Stimulated activated CD4-positive, alpha-beta T cell treated with anti-CD3 and anti-CD28 coated beads, Interleukin-15, amount 100 ng/mL, for 48 hours (primary cell): Measurements from ENCODE around the gene CYP1A2.
A peak's percentile ranks its signal among the peaks of the same experiment; 100 is the strongest.
"Not testable (repeated sequence)": the region's sequence is repeated elsewhere in the genome, so short reads cannot be mapped to it uniquely, and the experiment has no call there.

Source experiments
- DNase-seq, 2 donors: peaks; one replicate each; pipeline ENCODE4 v3.0.0-alpha.2; 2020; ENCODE audit warnings: low read depth in 2 of 2

The CYP1A2 gene, protein sequence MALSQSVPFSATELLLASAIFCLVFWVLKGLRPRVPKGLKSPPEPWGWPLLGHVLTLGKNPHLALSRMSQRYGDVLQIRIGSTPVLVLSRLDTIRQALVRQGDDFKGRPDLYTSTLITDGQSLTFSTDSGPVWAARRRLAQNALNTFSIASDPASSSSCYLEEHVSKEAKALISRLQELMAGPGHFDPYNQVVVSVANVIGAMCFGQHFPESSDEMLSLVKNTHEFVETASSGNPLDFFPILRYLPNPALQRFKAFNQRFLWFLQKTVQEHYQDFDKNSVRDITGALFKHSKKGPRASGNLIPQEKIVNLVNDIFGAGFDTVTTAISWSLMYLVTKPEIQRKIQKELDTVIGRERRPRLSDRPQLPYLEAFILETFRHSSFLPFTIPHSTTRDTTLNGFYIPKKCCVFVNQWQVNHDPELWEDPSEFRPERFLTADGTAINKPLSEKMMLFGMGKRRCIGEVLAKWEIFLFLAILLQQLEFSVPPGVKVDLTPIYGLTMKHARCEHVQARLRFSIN

DNA sequence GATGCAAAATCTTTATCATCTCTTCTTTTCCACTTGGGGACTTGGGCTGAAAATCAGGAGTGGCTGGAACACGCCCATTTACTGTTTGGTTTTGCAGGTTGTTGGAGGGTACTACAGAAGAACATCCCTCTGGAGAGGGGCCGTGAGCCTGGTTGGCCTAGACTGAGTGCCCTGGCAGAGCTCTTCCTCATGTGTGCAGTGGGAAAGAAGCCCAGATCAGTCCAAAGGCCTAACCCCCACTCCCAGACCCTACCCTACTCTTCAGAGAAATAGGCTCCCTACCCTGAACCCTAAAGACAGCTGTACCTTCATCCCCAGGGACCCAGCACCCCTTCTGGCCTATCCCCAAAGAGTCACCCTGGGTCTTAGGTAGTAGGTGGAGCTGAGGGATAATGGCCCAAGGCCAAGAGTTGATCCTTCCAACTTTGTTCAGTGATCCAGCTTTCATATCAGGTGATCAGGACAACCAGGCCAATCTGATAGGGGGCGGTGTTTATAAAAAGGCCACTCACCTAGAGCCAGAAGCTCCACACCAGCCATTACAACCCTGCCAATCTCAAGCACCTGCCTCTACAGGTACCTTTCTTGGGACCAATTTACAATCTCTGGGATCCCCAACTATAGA, at the start of gene CYP1A2:
Gene CYP1A2, plus strand, starts transcription at position 524 of the 625 bp plus-strand sequence. CDS start 894 bp downstream, outside the sequence.
- no peak for DNase-seq

DNA sequence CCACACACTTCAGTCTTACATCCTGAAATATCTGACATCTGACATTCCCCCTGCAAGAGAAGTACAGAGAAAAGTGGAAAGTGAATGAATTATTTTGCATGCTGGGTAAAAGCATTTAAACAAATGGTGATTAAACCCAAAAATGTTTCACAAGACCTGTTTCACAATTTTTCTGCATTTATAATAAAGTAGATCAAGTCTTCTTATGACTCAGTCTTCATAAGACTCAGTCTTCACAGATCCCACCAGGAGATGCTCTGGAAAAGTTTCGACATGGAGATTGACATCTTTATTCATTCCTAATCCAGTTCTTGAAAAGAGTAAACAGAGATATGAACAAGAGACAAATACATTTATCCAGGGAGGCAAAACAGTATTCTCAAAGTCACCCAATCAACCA, 39.6 kb upstream of the CYP1A2 start:
- no peak for DNase-seq

DNA sequence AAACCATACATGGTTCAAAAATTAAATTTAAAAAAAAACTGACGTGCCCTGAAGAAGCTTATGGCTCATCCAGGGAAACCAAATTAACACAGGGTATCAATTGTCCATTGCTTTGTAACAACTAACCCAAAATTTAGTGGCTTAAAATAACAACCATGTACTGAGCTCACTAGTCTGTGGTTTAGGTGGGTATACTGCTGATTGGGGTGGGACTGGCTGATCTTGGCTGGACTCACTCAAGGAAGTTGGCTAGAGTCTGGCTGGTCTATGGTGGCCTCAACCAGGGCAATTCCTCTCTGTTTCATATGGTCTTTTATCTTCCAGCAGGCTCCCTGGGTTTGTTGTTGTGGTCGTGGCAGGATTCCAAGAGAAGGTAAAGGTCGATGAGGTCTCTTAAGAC, 38.8 kb upstream of the CYP1A2 start:
- DNase-seq = no peak

DNA sequence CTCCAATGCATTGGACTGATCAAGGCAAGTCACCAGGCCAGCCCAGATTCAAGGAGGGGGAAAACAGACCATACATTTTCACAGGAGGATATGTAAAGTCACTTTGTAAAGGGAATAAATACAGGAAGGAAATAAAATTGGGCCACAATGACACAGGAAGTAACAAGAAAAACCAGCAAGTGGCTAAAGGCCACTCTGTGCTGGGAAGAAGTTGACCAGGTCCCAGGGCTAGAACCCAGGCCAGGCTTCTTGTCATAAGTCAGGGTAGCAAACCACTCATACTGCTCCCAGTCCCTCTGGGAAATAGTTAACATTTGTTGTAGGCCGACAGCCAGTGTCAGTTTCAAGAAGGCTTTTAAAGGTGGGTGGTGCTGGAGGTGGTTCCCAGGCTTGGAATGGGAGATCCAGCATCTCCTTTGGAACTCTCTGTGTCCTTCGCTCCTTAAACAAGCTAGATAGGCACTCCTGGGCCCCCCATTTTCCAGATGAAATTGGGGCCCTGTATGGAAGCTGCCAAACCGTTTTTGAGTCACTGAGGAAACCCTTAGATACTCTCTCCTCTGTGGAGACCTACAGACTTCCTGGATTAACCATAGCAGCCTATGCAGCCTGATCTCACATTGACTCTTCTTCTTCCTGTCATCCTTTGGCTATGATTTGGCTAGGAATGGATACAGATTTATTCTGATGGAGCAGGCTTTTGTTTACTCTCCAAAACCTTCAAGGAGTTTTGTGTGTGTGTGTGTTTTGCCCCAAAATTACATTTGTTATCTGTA, 38.1 kb upstream of the CYP1A2 start:
- DNase-seq = no peak

DNA sequence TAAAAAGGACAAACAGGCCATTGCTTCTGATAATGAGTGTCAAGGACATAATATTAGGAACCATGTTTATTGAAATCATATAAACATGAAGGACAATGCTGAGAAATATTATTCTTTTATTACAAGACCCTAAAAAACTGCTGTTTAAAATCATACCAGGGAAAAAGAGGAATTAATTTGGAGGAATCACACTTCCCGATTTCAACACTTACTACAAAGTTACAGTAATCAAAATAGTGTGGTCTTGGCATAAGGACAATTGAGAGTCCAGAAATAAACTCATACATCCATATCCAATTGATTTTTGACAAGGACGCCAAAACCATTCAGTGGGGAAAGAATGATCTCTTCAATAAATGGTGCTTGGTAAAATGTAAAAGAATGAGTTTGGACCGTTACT, 36.3 kb upstream of the CYP1A2 start:
- DNase-seq = no peak

DNA sequence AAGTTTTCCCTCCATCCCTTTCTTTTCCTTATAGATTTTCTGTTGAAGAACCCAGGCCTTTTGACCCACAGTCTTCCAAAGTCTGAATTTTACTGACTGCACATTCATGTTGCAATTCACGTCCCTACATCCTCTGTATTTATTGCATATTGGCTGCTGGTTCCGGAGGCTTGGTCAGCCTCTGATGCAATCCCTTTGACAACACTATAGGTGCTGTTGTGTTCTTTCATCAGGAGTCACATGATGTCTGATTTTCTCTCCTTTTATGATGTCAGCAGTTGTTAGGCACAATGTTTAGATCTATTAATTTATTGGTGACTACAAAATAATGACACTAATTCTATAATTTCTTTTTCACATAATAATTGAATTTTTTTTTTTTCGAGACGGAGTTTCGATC, 32.0 kb upstream of the CYP1A2 start:
- DNase-seq = no peak

DNA sequence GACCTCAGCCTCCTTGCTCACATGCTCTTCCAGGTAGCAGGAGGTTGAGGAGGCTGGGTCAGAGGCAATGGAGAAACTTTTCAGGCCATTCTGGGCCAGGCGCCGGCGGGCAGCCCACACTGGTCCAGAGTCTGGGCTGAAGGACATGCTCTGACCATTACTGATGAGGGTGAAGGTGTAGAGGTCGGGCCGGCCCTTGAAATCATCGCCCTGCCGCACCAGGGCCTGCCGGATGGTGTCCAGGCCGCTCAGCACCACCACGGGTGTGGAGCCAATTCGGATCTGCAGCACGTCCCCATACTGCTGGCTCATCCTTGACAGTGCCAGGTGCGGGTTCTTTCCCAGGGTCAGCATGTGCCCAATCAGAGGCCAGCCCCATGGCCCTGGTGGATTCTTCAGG, 26.1 kb upstream of the CYP1A2 start:
- no peak for DNase-seq

DNA sequence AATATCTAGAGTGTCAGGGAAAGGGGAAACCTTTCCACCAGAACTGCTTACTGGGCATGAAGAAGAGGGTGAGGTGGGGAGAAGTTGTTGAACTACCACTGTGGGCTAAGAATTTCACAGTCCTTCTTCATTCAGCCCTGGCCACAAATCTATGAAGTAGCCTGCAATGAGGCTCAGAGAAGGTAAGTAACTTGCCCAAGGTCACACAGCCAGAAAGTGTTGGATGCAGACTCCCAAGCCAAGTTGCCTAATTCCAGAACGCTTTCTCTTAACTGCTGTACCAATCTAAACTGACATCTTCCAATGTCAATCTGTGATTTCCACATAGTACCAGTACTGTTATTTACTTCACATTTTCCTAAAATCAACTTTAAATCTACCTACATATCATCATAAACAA, 25.5 kb upstream of the CYP1A2 start:
- no peak for DNase-seq

DNA sequence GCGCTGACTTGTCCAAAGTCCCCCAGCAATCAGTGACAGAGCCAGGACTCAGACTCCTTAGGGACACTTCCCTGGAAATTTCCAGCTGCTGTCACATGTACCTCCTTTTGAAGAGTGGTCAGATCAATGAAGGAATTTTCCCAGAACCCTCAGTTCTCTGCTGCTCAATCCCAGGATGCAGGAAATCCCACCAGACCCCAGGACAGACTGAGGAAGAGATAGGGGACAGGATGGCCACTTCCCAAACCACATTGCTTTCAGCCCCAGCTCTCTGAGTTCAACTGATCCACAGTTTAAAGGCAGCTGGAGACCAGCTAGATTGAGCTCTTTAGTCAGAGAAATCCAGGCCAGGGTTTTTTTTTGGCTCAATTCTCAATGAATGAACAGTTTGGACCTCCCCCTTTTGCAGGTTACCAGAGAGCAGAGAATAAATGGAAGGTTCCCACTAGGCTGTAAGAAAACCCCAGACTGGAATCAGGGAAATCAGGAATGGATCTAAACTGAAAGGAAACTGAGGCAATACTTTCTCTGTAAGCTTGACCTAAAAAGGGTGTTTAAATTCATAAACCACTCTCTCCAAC, 24.8 kb upstream of the CYP1A2 start:
- DNase-seq = no peak

DNA sequence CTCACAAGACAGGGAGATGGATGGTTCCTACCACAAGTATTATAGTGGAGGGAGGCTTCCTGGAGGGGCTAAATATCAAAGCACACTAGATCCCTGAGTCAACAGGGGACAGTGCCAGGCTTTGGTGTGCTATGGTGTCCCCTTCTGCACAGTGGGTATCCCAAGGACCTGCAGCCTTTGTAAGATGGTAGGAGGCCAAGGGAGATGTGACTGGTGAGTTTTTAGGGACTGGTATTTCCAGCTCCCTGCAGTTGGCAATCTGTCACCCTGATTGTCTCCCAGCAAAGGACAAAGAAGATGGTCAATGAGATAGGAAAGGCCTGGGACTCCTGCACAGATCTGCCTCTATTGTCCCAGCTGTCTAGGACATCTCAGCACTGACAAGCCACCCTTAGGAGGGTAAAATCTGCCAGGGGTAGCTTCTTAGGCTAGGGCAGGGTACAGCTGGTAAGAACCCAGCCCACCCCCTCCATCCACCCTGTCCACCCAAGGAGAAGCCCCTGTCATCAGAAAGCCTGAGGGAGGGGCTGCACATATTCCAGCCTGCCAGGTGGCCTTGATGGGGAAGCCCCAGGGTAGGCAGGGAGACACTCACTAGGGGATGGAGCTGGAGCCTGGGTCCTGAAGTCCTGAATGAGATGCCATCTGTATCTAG, 23.9 kb upstream of the CYP1A2 start:
- DNase-seq = no peak

DNA sequence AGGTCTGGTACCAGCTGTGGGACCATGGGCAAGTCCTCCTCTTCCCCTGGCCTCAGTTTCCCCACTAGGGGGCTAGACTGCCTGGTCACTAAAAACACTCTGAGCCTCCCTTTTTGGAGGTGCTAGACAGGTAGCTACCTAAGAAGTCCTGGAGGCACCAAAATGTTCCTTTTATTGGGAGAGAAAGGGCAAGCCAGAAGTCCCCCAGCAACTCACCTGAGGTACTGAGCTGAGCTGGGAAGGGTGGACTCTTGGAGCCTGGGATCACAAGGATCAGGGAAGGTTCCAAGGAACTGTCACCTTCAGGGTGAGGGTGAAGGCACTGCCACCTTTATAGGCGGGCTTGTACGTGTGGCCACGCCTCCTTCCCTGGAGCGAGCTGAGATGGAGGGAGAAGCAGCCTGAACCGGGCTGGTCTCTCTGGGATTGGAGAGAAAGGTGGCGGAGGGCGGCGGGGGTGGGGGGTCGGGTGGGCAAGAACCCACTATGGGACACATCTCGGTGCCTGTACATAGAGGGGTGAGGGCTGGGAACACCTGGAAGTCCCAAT, 23.3 kb upstream of the CYP1A2 start, which contains the start of gene CYP1A1:
Gene CYP1A1, minus strand, starts transcription at position 304 of the 550 bp plus-strand sequence. CDS start 2,431 bp downstream, outside the sequence.
- DNase-seq = peak in 1 of 2 donors; percentile 18

DNA sequence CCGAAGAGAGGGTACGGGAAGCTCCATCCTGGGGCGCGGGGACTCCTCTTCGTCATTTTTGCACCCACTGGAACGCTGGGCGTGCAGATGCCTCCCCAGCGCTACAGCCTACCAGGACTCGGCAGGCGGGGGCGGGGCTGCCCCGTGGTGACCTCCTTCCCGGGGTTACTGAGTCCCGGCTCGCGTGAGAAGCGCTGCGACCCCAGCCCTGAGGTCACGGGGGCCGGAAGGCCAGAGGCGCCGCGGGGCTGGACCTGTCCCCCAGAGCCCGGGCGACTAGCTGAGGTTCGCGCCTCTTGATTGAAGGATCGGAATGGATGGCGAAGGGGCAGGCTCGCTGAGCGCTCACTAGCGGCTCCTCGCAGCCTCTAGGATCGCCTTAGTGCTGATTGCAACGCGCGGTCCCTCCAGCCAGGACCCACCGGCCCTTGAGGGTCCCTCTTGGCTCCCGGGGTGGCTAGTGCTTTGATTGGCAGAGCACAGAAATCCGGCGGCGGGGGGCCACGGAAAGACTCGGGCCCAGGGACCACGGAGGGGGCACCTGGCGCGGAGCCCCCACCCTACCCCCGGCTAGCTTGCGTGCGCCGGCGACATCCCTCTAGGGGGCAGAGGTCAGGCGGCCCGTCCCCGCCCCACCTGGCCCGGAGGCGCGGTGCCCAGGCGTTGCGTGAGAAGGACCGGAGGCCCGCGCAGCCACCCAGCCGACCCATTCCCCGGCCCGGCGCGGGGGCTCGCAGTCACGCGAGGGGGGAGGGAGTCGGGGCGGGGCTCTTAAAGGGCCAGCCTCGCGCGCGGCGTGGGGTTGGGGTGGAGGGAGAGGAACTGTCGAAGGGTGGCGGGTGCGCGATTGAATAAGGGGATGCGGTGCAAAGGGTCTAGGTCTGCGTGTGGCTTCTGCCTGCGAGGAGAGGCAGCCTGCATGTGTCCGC, 22.5 kb upstream of the CYP1A2 start:
- DNase-seq = peak in 1 of 2 donors; percentile 55

DNA sequence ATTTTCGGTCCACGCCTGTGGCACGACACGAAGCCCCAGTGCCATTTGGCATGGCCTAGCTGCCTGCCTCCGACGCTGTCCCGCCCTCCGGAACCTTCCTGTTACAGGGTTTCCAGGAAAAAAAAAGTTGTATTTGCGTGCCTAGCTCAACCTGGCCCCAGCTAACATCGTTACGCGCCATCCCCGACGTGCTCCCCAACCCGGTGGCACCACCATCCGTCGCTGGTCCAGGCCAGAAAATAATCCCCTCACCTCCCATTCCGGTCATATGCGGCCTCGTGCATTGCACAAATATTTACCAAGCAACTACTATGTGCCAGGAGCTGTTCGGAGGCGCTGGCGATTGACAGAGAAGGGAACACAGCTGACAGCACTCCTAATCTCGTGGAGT, 21.9 kb upstream of the CYP1A2 start:
- no peak for DNase-seq

DNA sequence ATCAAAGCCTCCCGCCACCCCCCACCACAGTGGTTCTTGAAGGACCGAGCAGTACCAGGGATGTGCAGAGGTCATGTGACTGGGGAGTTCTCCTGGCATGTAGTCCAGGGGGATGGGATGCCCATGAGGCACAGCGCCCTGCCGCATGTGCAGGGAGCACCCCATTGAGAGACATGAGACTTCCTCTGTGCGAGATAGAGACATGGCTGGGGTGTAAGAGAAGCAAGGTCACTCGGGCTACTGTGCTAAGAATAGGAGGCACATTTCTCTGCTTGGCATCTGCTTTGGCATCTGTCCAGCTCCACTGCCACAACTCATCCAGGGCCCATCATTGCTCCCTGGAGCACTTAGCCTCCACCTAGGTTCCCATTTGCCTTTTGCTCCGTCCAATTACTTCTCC, 20.9 kb upstream of the CYP1A2 start:
- no peak for DNase-seq

DNA sequence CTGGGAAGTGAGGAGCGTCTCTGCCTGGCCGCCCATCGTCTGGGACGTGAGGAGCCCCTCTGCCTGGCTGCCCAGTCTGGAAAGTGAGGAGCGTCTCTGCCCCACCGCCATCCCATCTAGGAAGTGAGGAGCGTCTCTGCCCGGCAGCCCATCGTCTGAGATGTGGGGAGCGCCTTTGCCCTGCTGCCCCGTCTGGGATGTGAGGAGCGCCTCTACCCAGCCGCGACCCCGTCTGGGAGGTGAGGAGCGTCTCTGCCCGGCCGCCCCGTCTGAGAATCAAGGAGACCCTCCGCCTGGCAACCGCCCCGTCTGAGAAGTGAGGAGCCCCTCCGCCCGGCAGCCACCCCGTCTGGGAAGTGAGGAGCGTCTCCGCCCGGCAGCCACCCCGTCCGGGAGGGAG, 19.9 kb upstream of the CYP1A2 start:
- not testable (repeated sequence) for DNase-seq

DNA sequence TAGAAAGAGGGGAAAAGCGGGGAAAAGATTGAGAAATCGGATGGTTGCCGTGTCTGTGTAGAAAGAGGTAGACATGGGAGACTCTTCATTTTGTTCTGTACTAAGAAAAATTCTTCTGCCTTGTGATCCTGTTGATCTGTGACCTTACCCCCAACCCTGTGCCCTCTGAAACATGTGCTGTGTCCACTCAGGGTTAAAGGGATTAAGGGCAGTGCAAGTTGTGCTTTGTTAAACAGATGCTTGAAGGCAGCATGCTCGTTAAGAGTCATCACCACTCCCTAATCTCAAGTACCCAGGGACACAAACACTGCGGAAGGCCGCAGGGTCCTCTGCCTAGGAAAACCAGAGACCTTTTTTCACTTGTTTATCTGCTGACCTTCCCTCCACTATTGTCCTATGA, 19.3 kb upstream of the CYP1A2 start:
- not testable (repeated sequence) for DNase-seq

DNA sequence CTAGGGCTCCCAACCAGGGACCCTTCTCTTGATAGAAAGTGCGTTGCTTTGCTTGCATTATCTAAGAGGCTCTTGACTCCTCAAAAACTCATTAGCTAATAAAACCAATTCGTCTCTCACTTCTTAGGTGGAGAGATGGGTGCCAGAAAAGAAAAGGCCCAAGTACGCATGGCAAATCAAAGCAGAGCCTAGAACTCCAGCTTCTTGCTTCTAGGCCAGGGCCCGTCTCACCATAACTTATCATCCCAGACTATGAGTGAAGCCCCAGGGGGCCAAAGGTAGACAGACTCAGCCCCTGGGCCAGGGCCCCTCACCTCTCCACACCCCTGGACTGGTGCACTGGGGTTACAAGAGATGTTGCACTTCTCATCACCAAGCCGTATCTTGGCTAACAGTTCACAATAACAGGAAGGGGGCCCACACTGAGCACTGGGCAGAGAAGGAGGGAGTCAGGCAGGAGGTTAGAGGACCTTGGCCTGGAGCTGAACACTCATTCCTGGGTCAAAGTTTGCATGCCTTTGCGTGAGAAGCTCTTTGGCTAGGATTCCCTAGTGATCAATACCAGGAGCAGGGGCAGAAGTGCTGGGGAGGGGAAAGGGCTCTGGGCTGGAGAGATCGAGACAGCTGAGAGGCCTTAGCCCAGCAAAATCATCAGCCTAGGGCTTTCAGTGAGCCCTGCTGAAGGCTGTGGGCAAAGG, 17.9 kb upstream of the CYP1A2 start:
- no peak for DNase-seq

DNA sequence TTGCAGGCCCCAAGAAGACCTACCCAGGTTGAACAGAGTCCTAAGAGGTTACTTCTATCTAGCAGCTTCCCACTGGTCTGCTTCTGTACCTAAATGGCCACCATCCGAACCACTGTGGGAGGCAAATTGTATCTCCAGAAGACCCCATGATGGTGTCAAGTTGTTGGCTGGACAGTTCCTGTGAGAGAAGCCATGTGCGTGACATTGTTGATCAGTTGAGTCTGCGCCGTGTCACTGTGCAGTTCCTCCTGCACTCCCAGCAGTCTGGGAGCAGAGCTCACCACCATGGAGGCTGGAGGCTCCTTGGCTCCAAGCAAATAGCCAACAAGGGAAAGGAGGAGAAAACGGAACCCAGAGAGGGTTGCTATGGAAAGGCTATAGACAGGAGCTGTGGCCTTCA, 15.8 kb upstream of the CYP1A2 start:
- DNase-seq = no peak

DNA sequence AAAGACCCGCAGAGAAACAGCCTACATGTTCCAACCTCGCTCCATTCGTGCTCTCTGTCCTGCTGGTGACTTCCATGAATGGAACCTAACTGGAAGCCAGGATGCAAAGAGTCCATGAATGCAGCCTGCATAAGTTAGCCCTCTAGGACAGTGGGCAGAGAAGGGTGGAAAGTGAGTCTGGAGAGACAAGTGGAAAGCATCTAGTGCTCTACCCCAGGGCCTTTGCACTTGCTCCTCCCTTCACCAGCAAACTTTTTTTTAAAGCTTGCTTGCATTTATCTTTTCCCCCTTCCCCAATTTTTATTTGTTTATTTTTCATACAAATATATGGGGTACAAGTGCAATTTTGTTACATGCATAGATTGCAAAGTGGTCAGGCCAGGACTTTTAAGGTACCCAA, 15.4 kb upstream of the CYP1A2 start:
- DNase-seq = no peak
